PC-3 (cell line): ENCODE measurements around the gene FAM162A. TPM values are rescaled to one million over a fixed set of nuclear protein-coding genes. Genes with fewer than 3 reads are reported as not detected.
"Not testable (repeated sequence)": the region's sequence is repeated elsewhere in the genome, so short reads cannot be mapped to it uniquely, and the experiment has no call there.

Source experiments
- ATAC-seq: fragments of 200-7000 bp; cut with Tn5 transposase; 2 replicates; pipeline ENCODE4 v1.9.1; 2020; ENCODE audit warnings: mild to moderate bottlenecking, moderate library complexity
- BruUV-seq: library from RNA; stranded (reverse); fragments of 400-500 nt; replicated peaks from 2 replicates; lab custom pipeline; 2021; lab: Mats Ljungman, UMichigan
- CTCF ChIA-PET: fragments of 300-600 bp; sonication (Branson Sonifier 250); formaldehyde crosslinking; loops from one replicate; lab custom pipeline; 2022; ENCODE audit warnings: antibody characterized with exemption; lab: Charles Lee
- POLR2A ChIA-PET: fragments of 300-600 bp; sonication (Branson Sonifier 250); formaldehyde crosslinking; loops from one replicate; lab custom pipeline; 2022; ENCODE audit warnings: antibody characterized with exemption; ENCODE audit not compliant: unreplicated experiment; lab: Charles Lee
- DNase-seq: peaks from one replicate; pipeline ENCODE4 v3.0.0-alpha.2; 2015
- H2AFZ ChIP-seq: fragments of 300-600 bp; sonication (generic); 2 replicates; pipeline ENCODE4 v1.6.0; 2016; ENCODE audit warnings: antibody characterized with exemption, low read length
- H3F3A ChIP-seq: fragments of 300-600 bp; sonication (generic); one replicate; pipeline ENCODE4 v1.6.0; 2017; ENCODE audit warnings: antibody characterized with exemption, low read length, control low read depth, mild to moderate bottlenecking; ENCODE audit not compliant: unreplicated experiment
- H3K27ac ChIP-seq: fragments of 300-600 bp; sonication (generic); 2 replicates; pipeline ENCODE4 v1.5.1; 2016; ENCODE audit warnings: mild to moderate bottlenecking, low read length
- H3K27me3 ChIP-seq: fragments of 300-600 bp; sonication (generic); 2 replicates; pipeline ENCODE4 v1.6.1; 2016; ENCODE audit warnings: low read length, mixed read lengths
- H3K36me3 ChIP-seq: fragments of 300-600 bp; sonication (generic); 2 replicates; pipeline ENCODE4 v1.6.1; 2016; ENCODE audit warnings: low read depth, mixed run types, low read length, mixed read lengths
- H3K4me1 ChIP-seq: fragments of 300-600 bp; sonication (generic); 2 replicates; pipeline ENCODE4 v1.5.1; 2016; ENCODE audit warnings: low read length; ENCODE audit not compliant: insufficient read depth
- H3K4me2 ChIP-seq: fragments of 300-600 bp; sonication (generic); 2 replicates; pipeline ENCODE4 v1.6.0; 2016; ENCODE audit warnings: low read length
- H3K4me3 ChIP-seq: fragments of 300-600 bp; sonication (generic); 2 replicates; pipeline ENCODE4 v1.5.1; 2016; ENCODE audit warnings: mild to moderate bottlenecking, low read length, mixed read lengths
- H3K79me2 ChIP-seq: fragments of 300-600 bp; sonication (generic); 2 replicates; pipeline ENCODE4 v1.6.1; 2017; ENCODE audit warnings: low read length, mixed read lengths
- H3K9ac ChIP-seq: fragments of 300-600 bp; sonication (generic); 2 replicates; pipeline ENCODE4 v1.6.0; 2016; ENCODE audit warnings: mild to moderate bottlenecking, low read length
- H3K9me2 ChIP-seq: fragments of 300-600 bp; sonication (generic); replicated peaks from 2 replicates; pipeline ENCODE4 v1.6.1; 2016; ENCODE audit warnings: mixed run types, low read length, mixed read lengths
- H3K9me3 ChIP-seq: fragments of 300-600 bp; sonication (generic); 2 replicates; pipeline ENCODE4 v1.6.1; 2016; ENCODE audit warnings: low read length, mixed read lengths
- H4K20me1 ChIP-seq: fragments of 300-600 bp; sonication (generic); 2 replicates; pipeline ENCODE4 v1.6.1; 2016; ENCODE audit warnings: low read length, mixed read lengths
- CTCF ChIP-seq: fragments of 300-600 bp; sonication (generic); conservative IDR thresholded peaks from 2 replicates; pipeline ENCODE4 v1.5.1; 2017; ENCODE audit warnings: antibody characterized with exemption, low read depth, mild to moderate bottlenecking, low read length
- EZH2 ChIP-seq: fragments of 300-600 bp; sonication (generic); IDR thresholded peaks from one replicate; pipeline ENCODE4 v1.6.1; 2017; ENCODE audit warnings: antibody characterized with exemption, mild to moderate bottlenecking, low read length; ENCODE audit not compliant: unreplicated experiment
- EZH2phosphoT487 ChIP-seq: fragments of 300-600 bp; sonication (generic); IDR thresholded peaks from 2 replicates; pipeline ENCODE4 v1.6.1; 2018; ENCODE audit warnings: mild to moderate bottlenecking, antibody characterized with exemption, low read length, borderline replicate concordance
- intact Hi-C: fragments of 100-400 bp; cut with micrococcal nuclease; formaldehyde crosslinking; loops from 2 replicates; pipeline ENCODE4 v1.9.0; 2023
- total RNA-seq: library from RNA; depleted of rRNA; stranded (reverse); fragments of >200 nt; gene quantifications from 2 replicates; pipeline ENCODE4 v1.2.3, GENCODE V29; 2014

FAM162A gene
- total RNA-seq, 1 experiment from 2014 or later, result 126 TPM

- no peaks in the 10 kb centered on the region for H3K79me2 ChIP-seq
- H2AFZ ChIP-seq, result no peak overlapping the region
- CTCF ChIA-PET, result no interaction called here
- DNase-seq (no peak), ATAC-seq (no peak)
- no peak overlapping the region for H3K4me3 ChIP-seq
- no peak overlapping the region for H3K27ac ChIP-seq
- no peak overlapping the region for H3K9ac ChIP-seq
- no peaks in the 10 kb centered on the region for H3K9me3 ChIP-seq
- H3F3A ChIP-seq, result no peaks in the 10 kb centered on the region
- no TSS peak for BruUV-seq
- POLR2A ChIA-PET, result no interaction called here
- no peaks in the 10 kb centered on the region for H3K4me1 ChIP-seq
- H3K9me2 ChIP-seq, result no peaks in the 10 kb centered on the region
- no peaks in the 10 kb centered on the region for H4K20me1 ChIP-seq
- intact Hi-C loops, result no loop called here
- peaks cover 52% of the 10 kb centered on the region for H3K36me3 ChIP-seq
- no peaks in the 10 kb centered on the region for H3K27me3 ChIP-seq
- no peak for TF ChIP-seq EZH2phosphoT487
- TF ChIP-seq CTCF, result no peak
- TF ChIP-seq EZH2, result no peak
- H3K4me2 ChIP-seq, result no peak overlapping the region
Measured at GRCh38 chr3:122430371-122430770, 46.4 kb downstream of the FAM162A start.

- ChIA-PET POLR2A (no interaction called here), CTCF (no interaction called here)
- H3F3A ChIP-seq, result no peaks in the 10 kb centered on the region
- H3K9me3 ChIP-seq, result no peaks in the 10 kb centered on the region
- no peaks in the 10 kb centered on the region for H3K79me2 ChIP-seq
- no peak overlapping the region for H3K9ac ChIP-seq
- TF ChIP-seq CTCF (no peak), EZH2phosphoT487 (no peak), EZH2 (no peak)
- H4K20me1 ChIP-seq, result no peaks in the 10 kb centered on the region
- peaks cover 68% of the 10 kb centered on the region for H3K36me3 ChIP-seq
- H3K9me2 ChIP-seq, result no peaks in the 10 kb centered on the region
- no peaks in the 10 kb centered on the region for H3K27me3 ChIP-seq
- no peak for DNase-seq
- no peak overlapping the region for H3K27ac ChIP-seq
- no peak overlapping the region for H3K4me3 ChIP-seq
- intact Hi-C loops, result no loop called here
- BruUV-seq, result no TSS peak
- H2AFZ ChIP-seq, result no peak overlapping the region
- no peaks in the 10 kb centered on the region for H3K4me1 ChIP-seq
- ATAC-seq, result no peak
- H3K4me2 ChIP-seq, result no peak overlapping the region
Measured at GRCh38 chr3:122435950-122436349, 52.0 kb downstream of the FAM162A start.

- H3K27ac ChIP-seq, result peak overlapping the region; percentile 31; the same call in 1 of the 2 replicates
- peaks cover 16% of the 10 kb centered on the region for H3K4me1 ChIP-seq
- no peaks in the 10 kb centered on the region for H3K9me2 ChIP-seq
- no peaks in the 10 kb centered on the region for H3K27me3 ChIP-seq
- H3K9ac ChIP-seq, result no peak overlapping the region
- DNase-seq (no peak), ATAC-seq (no peak)
- H2AFZ ChIP-seq, result no peak overlapping the region
- H3K4me2 ChIP-seq, result peak overlapping the region; percentile 40; the same call in 1 of the 2 replicates
- no peaks in the 10 kb centered on the region for H4K20me1 ChIP-seq
- H3K36me3 ChIP-seq, result peaks cover 69% of the 10 kb centered on the region
- TF ChIP-seq CTCF (no peak), EZH2phosphoT487 (no peak), EZH2 (no peak)
- ChIA-PET POLR2A (no interaction called here), CTCF (no interaction called here)
- H3K79me2 ChIP-seq, result peaks cover 20% of the 10 kb centered on the region; the same call in 1 of the 2 replicates
- H3K9me3 ChIP-seq, result no peaks in the 10 kb centered on the region
- no TSS peak for BruUV-seq
- no peaks in the 10 kb centered on the region for H3F3A ChIP-seq
- intact Hi-C loops, result no loop called here
- no peak overlapping the region for H3K4me3 ChIP-seq
Measured at GRCh38 chr3:122443090-122443489, 59.1 kb downstream of the FAM162A start.

- CTCF ChIA-PET, H3K9me3 ChIP-seq, H3F3A ChIP-seq, BruUV-seq, H3K4me3 ChIP-seq, ATAC-seq, H3K27me3 ChIP-seq, H3K9ac ChIP-seq, intact Hi-C loops, H3K9me2 ChIP-seq, H2AFZ ChIP-seq, POLR2A ChIA-PET, H4K20me1 ChIP-seq: not testable (repeated sequence)
- Histone ChIP-seq H3K79me2 (peaks cover 20% of the 10 kb centered on the region; the same call in 1 of the 2 replicates), H3K4me2 (peak overlapping the region; percentile 40; the same call in 1 of the 2 replicates), H3K4me1 (peaks cover 16% of the 10 kb centered on the region), H3K27ac (peak overlapping the region; percentile 48), H3K36me3 (peaks cover 70% of the 10 kb centered on the region)
- DNase-seq, result peak; percentile 96
Measured at GRCh38 chr3:122443762-122444490, 59.9 kb downstream of the FAM162A start.
